HG03103 (cell line): ENCODE data around the gene BTBD16.

Source experiments
- ATAC-seq: cut with Tn5 transposase; IDR thresholded peaks from one replicate; pipeline ENCODE4 v1.9.1; 2021; ENCODE audit warnings: low read depth; ENCODE audit not compliant: unreplicated experiment

BTBD16 gene

GRCh38 chr10:122361046-122361445 lies 90.0 kb downstream of the BTBD16 start:
- no peak for ATAC-seq

- no peak for ATAC-seq
Measured at GRCh38 chr10:122362031-122362592, 91.0 kb downstream of the BTBD16 start.

GRCh38 chr10:122362621-122363020 lies 91.5 kb downstream of the BTBD16 start:
- ATAC-seq: no peak

- no peak for ATAC-seq
Measured at GRCh38 chr10:122363311-122363710, 92.2 kb downstream of the BTBD16 start.

DNA sequence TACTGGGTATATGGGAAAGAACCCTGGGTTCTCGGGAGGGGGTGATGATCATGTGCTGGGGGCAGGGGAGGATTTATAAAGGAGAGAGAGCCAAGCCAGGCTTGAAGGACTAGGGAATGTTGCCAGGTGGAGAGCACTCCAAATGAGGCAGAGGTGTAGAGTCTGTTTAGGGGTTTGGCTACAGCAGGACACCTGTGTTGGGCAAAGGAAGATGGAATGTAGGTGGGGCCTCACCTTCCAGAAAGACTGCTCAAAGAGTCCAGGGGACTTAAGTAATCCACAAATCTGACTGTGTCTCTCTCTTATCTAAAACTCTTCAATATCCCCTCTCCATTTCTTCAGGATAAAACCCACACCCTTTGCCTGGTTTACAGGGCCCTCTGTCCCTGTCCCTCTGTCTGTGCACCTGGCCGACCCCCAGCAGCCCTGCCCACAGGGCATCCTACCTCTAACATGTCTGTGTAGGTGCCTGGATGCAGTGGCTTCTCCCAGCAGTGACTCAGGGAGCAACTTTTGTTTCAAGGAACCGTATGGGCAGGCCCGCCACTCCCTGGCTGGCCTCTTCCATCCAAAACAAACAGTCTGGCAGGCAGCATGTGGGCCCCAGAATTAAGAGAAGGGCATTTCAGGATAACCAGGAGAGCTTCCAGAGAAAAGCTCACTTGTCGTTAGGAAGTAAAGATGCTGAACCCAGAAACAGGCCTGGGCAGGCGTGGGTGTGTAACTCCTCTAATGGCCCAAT lies 92.8 kb downstream of the BTBD16 start:
- no peak for ATAC-seq

DNA sequence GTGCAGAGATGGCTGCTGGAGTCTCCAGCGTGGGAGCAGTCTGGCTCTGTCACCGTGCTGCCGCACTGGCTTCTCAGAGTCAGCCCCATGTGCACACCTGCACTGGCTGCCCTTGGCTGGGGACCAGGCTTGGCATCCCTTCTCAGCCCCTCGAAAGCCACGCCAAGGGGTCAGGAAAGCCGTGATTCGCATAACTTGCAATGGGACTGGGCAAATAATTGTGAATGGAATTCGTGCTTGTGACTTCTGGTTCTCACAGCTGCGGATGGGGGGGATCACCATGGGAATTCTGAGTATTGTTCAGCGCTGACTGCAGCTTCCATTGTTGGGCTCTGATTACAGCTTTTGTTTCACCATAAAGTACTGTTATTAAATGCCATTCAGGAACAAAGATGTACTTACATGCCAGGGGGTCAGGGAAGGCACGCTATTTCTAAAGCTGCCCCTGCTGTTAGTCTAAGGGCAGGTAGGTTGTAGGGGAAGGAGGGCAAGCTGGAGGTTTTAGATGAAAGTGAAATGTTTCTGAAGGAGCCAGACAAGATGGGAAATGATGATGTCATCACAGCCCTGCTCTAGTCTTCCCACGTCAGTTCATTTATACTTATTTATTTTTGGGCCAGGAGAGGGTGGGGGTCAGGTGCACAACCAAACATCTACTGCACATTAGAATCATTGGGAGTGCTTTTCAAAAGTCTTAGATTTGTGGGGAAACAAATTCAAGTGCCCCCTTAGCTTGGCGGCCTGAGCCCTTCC lies 97.6 kb downstream of the BTBD16 start:
- no peak for ATAC-seq

DNA sequence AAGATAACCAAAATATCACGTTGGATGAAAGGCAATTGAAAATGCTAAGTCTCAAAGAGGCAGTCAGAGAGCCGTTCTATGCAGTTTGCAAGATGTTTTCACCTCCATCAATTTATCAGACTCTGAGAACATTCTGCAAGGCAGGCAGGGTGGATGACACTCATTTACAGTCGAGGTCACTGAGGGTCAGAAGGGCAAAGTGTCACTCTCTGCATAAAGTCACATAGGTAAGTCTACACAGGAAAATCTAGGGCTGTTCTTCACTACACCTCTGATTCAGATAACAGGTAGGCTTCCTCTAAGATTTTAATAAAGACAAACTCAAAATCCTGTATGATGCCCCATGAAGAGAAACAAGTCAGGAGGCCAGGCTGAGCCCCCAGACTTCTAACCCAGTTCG lies 102.0 kb downstream of the BTBD16 start:
- no peak for ATAC-seq

GRCh38 chr10:122373721-122374120 lies 102.6 kb downstream of the BTBD16 start:
- ATAC-seq: no peak

DNA sequence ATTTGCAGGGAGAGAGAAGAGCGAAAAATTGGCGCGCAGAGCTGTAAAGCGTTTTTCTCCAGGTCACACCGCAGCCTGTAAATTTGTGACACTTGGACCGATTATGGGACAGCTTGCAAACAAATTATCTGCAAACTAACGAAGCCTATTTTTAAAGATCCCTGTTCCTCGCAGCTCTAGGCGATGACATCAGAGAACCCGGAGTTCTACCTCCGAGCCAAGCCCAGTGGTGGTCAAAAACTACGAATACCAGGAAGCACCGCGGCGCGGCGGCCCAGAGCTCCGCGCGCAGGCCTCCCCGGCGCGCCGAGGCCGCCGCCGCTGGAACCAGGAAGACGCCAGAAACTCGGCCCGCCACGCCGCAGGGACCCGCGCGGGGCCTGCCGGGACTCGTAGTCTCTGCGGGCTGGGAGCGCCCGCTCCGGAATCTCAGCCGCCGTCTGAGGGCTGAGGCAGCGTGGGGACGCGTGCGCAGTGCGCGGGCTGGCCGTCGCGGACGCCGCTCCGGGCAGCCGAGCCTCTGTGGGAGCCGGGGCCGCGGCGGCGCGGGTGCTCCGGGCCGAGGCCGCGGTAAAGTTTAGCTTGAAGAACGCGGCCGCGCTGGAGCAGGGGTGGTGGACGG lies 103.3 kb downstream of the BTBD16 start, which contains the start of gene PLEKHA1:
Gene PLEKHA1 (plus strand): TSS at position 472 of the 622 bp plus-strand sequence. CDS start 18,493 bp downstream, outside the sequence.
- ATAC-seq: peak; percentile 80

GRCh38 chr10:122374859-122375678 lies 104.0 kb downstream of the BTBD16 start:
- ATAC-seq: peak; percentile 49

DNA sequence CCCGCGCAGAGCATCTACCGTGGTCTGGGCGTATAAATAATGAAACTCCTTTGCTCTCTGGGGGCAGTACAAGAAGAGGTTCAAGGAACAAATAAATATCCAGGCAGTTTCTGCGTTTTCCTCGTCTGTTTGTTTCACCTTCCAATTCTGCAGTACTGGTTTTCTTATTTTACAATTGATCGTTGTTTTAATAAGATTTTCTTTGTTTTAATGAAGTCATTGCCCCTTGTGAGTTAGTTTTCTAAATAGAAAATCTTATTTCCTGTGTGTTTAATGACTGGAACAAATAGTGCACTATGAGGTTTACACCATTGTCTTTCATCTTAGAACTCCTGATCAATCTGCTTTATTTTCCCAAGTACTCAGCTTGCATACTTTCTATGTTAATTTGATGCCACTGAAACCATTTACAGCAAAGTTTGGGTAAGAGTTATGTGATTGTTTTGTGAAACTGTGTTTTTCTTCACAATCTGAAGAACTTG lies 104.6 kb downstream of the BTBD16 start:
- ATAC-seq: no peak

GRCh38 chr10:122376364-122376961 lies 105.4 kb downstream of the BTBD16 start:
- ATAC-seq: no peak

DNA sequence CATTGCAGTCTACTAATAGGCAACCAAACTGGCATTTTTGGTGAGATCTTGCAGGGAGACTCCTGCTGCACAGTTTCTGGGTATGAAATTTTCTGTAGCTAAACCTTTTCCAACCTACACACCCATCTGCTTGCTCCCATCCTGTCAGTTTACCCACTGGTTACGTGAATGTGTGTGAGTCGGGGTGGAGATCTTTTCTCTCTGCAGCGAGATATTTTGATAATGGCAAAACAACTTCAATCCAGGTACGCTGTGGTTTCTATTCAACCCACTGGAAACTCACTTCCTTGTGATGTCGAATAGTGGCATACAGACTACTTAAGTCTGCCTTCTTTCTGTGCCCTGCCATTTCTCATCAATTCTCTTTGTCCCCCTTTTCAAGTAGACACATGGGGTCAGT lies 107.9 kb downstream of the BTBD16 start:
- no peak for ATAC-seq

- ATAC-seq: no peak
Measured at GRCh38 chr10:122379537-122379936, 108.4 kb downstream of the BTBD16 start.

GRCh38 chr10:122380703-122381102 lies 109.6 kb downstream of the BTBD16 start:
- ATAC-seq: no peak

DNA sequence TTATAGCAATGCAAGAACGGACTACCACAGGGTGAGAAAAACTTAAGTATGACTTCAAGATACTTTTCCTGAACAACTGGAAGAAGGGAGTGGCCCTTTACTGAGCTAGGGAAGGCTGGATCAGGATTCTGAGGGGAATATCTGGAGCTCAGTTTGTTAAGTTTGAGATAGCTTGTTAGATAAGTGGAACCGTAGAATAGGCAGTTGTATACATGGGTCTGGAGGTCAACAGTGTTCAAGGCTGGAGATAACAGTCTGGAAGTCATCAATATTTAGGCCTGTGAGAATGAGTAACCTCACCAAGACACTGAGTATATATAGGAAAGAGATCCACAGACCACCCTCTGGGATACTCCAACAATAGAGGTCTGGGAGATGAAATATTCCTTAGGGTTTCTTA lies 110.6 kb downstream of the BTBD16 start:
- no peak for ATAC-seq

DNA sequence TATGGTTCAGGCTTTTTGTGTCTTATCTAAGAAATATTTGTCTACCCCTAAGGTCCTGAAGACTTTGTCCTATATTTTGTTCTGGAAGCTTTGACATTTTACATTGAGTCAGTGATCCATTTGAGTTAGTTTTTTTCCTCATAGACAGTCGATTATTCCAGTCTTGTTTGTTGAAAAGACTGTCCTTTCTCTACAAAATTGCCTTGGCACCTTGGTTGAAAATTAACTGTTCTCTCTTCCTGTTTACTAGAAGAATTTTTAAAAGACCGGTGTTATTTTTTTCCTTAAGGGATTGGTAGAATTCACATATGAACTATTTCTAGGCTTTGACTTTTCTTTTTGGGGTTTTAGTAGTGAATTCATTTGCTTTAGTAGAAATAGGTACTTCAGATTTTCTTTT lies 115.4 kb downstream of the BTBD16 start:
- ATAC-seq: no peak

GRCh38 chr10:122387572-122387971 lies 116.5 kb downstream of the BTBD16 start:
- no peak for ATAC-seq
